ENCODE data around the gene S100A3. TPM values are rescaled to one million over a fixed set of nuclear protein-coding genes. Genes with fewer than 3 reads are reported as not detected.

The S100A3 gene
- polyA plus RNA-seq, 1 of the 3 experiments (the other 2 are of a cell fraction), result 11.8 TPM

DNA sequence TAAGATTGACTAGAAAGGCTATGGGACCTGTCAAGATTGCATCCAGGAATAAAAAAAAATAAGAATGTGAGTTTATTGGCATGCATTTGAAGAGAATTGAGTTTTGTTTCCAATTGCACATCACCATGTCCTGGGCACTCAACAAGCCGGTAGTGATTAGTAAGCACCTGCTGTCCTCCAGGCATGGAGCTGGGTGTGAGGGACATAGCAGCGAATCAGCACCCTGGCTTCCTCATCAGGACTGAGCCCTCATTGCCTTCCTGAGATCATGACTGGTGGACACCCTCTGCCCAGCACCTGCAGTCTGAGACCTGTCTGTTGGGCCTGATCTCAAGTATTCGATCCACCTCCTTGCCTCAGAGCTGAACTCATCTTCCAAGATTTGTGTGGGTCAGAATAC is 40.0 kb downstream of the S100A3 start:
- no peaks in the 10 kb centered on the region for H3K9me2 ChIP-seq
- POLR2A ChIA-PET, result no interaction called here
- H3F3A ChIP-seq (replicated peaks; ENCODE audit: insufficient read depth), result peaks cover 26% of the 10 kb centered on the region
- no peaks in the 10 kb centered on the region for H3K36me3 ChIP-seq (replicated peaks in 1 of 2; ENCODE audit: control insufficient read depth in 1 of 2, insufficient read depth in 2 of 2, low read length in 1 of 2)
- DNase-seq, result no peak
- TF ChIP-seq TAF1 (IDR thresholded peaks at IDR 0.05; ENCODE audit: borderline replicate concordance, low read depth, low read length), result no peak
- TF ChIP-seq, protein P1, sequence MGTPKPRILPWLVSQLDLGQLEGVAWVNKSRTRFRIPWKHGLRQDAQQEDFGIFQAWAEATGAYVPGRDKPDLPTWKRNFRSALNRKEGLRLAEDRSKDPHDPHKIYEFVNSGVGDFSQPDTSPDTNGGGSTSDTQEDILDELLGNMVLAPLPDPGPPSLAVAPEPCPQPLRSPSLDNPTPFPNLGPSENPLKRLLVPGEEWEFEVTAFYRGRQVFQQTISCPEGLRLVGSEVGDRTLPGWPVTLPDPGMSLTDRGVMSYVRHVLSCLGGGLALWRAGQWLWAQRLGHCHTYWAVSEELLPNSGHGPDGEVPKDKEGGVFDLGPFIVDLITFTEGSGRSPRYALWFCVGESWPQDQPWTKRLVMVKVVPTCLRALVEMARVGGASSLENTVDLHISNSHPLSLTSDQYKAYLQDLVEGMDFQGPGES (IDR thresholded peaks at IDR 0.05; ENCODE audit: low read depth, low read length), result no peak
- TF ChIP-seq TCF12 (IDR thresholded peaks at IDR 0.05), result no peak
- TF ChIP-seq RFX5 (IDR thresholded peaks at IDR 0.05; ENCODE audit: low read length), result no peak
- TF ChIP-seq GATA2 (CRISPR knock-in tag; IDR thresholded peaks at IDR 0.05), result no peak
- no peak for TF ChIP-seq MEF2A (IDR thresholded peaks at IDR 0.05; ENCODE audit: borderline replicate concordance, low read depth)
- no peak for TF ChIP-seq YY1 (IDR thresholded peaks at IDR 0.05; ENCODE audit: low read depth)
- TF ChIP-seq CHD2 (IDR thresholded peaks at IDR 0.05; ENCODE audit: low read length, partially characterized antibody), result no peak
- no peak for TF ChIP-seq ELF1 (IDR thresholded peaks at IDR 0.05)
- TF ChIP-seq, protein P2, sequence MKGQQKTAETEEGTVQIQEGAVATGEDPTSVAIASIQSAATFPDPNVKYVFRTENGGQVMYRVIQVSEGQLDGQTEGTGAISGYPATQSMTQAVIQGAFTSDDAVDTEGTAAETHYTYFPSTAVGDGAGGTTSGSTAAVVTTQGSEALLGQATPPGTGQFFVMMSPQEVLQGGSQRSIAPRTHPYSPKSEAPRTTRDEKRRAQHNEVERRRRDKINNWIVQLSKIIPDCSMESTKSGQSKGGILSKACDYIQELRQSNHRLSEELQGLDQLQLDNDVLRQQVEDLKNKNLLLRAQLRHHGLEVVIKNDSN (IDR thresholded peaks at IDR 0.05; ENCODE audit: borderline replicate concordance, low read depth), result no peak
- TF ChIP-seq JUND (IDR thresholded peaks at IDR 0.05), result no peak
- TF ChIP-seq NFIC (IDR thresholded peaks at IDR 0.05; ENCODE audit: borderline replicate concordance), result no peak
- TF ChIP-seq FOXJ3 (CRISPR knock-in tag; IDR thresholded peaks at IDR 0.05), result no peak
- H3K9me3 ChIP-seq, result no peaks in the 10 kb centered on the region
- no peaks in the 10 kb centered on the region for H3K27me3 ChIP-seq (ENCODE audit: insufficient read depth)
- 86% methylated on average over 3 of the region's 3 CpGs for WGBS (ENCODE audit: low lambda C conversion rate)
- no peaks in the 10 kb centered on the region for H3K79me2 ChIP-seq (ENCODE audit: insufficient read depth)
- CTCF ChIA-PET, result interaction anchor here (0.8 to 18.0 kb wide), 10 partner anchors 11 to 169 kb away, joined by 3 to 283 read pairs (median 5); partner anchors contain the start of gene S100A14
- no peak overlapping the region for H3K27ac ChIP-seq (ENCODE audit: low read depth in 2 of 2, low read length in 1 of 2)
- peaks cover 4 to 20% of the 10 kb centered on the region in 2 experiments; a peak in 3 of 4 replicates for H3K4me1 ChIP-seq (ENCODE audit: control insufficient read depth in 1 of 2, insufficient read depth in 2 of 2, low read depth in 1 of 2, low read length in 1 of 2)
- no peak overlapping the region for H3K9ac ChIP-seq
- H3K4me3 ChIP-seq (ENCODE audit: low read depth in 2 of 2, low read length in 1 of 2), result no peak overlapping the region
- H4K20me1 ChIP-seq (ENCODE audit: insufficient read depth), result no peaks in the 10 kb centered on the region
- no peak overlapping the region for H3K4me2 ChIP-seq
- no peak overlapping the region for H2AFZ ChIP-seq (ENCODE audit: low read depth)

DNA sequence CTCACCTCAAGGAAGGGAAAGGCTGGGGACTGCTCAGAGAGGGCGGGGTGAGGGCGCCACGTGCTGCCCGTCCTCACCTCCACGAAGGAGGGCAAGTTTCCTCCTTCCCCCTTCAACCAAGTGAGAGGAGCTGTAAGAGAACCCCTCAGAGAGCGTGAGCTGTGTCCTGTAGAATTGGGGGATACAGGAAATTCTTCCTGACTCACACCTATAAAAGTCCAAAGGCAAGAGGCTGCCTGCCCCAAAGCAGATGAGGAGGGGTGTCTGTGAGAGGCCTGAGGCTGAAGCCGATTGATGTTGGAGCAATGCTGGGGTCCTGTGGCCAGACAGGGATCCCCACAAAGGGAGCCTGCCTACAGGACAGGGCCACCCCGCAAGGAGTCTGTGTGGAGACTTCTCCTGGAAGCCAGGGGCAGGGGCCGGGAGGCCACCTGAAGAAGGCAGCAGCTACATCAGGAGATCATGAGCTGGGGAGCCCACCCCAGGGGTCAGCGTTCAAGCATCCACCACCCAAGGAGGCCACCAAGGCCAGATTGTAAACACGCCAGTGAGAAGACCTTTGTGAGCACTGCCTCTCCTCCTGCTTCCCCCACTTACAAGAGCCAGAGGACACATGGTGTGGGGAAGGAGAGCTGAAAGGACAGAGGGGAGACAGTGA is 41.0 kb downstream of the S100A3 start:
- POLR2A ChIA-PET, result no interaction called here
- H3F3A ChIP-seq (replicated peaks; ENCODE audit: insufficient read depth), result peaks cover 26% of the 10 kb centered on the region
- no peak overlapping the region for H3K4me3 ChIP-seq (ENCODE audit: low read depth in 2 of 2, low read length in 1 of 2)
- H3K79me2 ChIP-seq (ENCODE audit: insufficient read depth), result no peaks in the 10 kb centered on the region
- peak overlapping the region in 1 of 2 experiments; percentile 86; a peak in 2 of 4 replicates for H3K27ac ChIP-seq (ENCODE audit: low read depth in 2 of 2, low read length in 1 of 2)
- H3K36me3 ChIP-seq (replicated peaks in 1 of 2; ENCODE audit: control insufficient read depth in 1 of 2, insufficient read depth in 2 of 2, low read length in 1 of 2), result no peaks in the 10 kb centered on the region
- no peaks in the 10 kb centered on the region for H4K20me1 ChIP-seq (ENCODE audit: insufficient read depth)
- CTCF ChIA-PET, result interaction anchor here (0.8 to 18.0 kb wide), 10 partner anchors 10 to 170 kb away, joined by 3 to 283 read pairs (median 5); partner anchors contain the start of gene S100A14
- peak overlapping the region; percentile 57 for H3K4me2 ChIP-seq
- H3K9me2 ChIP-seq, result no peaks in the 10 kb centered on the region
- peak overlapping the region; percentile 24; the same call in 1 of the 2 replicates for H3K9ac ChIP-seq
- H2AFZ ChIP-seq (ENCODE audit: low read depth), result peak overlapping the region; percentile 14; the same call in 1 of the 2 replicates
- H3K4me1 ChIP-seq (ENCODE audit: control insufficient read depth in 1 of 2, insufficient read depth in 2 of 2, low read depth in 1 of 2, low read length in 1 of 2), result peaks cover 4 to 20% of the 10 kb centered on the region in 2 experiments; a peak in 3 of 4 replicates
- DNase-seq, result no peak
- no peaks in the 10 kb centered on the region for H3K27me3 ChIP-seq (ENCODE audit: insufficient read depth)
- H3K9me3 ChIP-seq, result no peaks in the 10 kb centered on the region
- 85% methylated on average over 9 of the region's 11 CpGs for WGBS (ENCODE audit: low lambda C conversion rate)
- TF ChIP-seq SIN3A (IDR thresholded peaks at IDR 0.05; ENCODE audit: borderline replicate concordance, low read depth, low read length), result no peak
- no peak for TF ChIP-seq FOSL2 (IDR thresholded peaks at IDR 0.05; ENCODE audit: borderline replicate concordance, low read depth)
- no peak for TF ChIP-seq GATA2 (CRISPR knock-in tag; IDR thresholded peaks at IDR 0.05)
- TF ChIP-seq NFIC (IDR thresholded peaks at IDR 0.05; ENCODE audit: borderline replicate concordance), result no peak
- TF ChIP-seq YY1 (IDR thresholded peaks at IDR 0.05; ENCODE audit: low read depth), result no peak
- TF ChIP-seq RFX5 (IDR thresholded peaks at IDR 0.05; ENCODE audit: low read length), result no peak
- no peak for TF ChIP-seq POLR2AphosphoS5 (IDR thresholded peaks at IDR 0.05; ENCODE audit: low read depth, low read length)
- no peak for TF ChIP-seq GABPA (IDR thresholded peaks at IDR 0.05; ENCODE audit: low read depth)
